ENCODE measurements around the gene PTPRF.

The PTPRF gene

DNA sequence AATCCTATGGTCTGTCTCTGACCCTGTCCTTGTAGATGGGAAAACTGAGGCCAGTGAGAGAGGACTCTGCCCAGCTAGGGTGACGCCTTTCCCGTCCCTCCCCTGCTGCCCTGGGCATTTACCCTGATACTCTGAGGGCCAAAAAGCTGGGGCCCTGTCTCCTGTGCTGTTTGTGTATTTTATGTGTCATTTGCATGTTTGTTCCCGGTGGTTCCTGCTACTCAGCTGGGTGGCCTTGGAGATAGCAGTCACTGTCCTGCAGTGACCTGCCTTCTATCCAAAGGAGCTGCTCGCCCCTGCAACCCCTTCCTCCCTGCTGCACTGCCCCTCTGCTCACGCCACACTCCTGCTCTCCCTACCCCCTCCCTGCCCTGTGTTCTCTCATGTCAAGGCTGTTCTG, 78.1 kb downstream of the PTPRF start:
- Histone ChIP-seq H3K27me3 (ENCODE audit: low read length) (no peaks in the 10 kb centered on the region), H3K79me2 (ENCODE audit: insufficient read depth, low read length) (no peaks in the 10 kb centered on the region), H3K27ac (ENCODE audit: low read depth, low read length) (no peak overlapping the region), H3K9me2 (replicated peaks; ENCODE audit: insufficient read depth, low read length) (no peaks in the 10 kb centered on the region), H3F3A (ENCODE audit: insufficient read depth) (no peaks in the 10 kb centered on the region), H3K4me3 (ENCODE audit: insufficient read depth, low read length, poor library complexity, severe bottlenecking) (no peak overlapping the region), H2AFZ (ENCODE audit: low read depth, low read length, severe bottlenecking) (no peak overlapping the region), H4K20me1 (ENCODE audit: low read depth, low read length) (no peaks in the 10 kb centered on the region), H3K4me2 (ENCODE audit: low read depth, low read length, poor library complexity, severe bottlenecking) (no peak overlapping the region), H3K9me3 (ENCODE audit: insufficient read depth, low read length) (no peaks in the 10 kb centered on the region), H3K9ac (ENCODE audit: low read length) (no peak overlapping the region), H3K36me3 (ENCODE audit: low read length) (no peaks in the 10 kb centered on the region)
- TF ChIP-seq EZH2phosphoT487 (conservative IDR thresholded peaks at IDR 0.05; ENCODE audit: low read length), result no peak
- TF ChIP-seq, protein P1, sequence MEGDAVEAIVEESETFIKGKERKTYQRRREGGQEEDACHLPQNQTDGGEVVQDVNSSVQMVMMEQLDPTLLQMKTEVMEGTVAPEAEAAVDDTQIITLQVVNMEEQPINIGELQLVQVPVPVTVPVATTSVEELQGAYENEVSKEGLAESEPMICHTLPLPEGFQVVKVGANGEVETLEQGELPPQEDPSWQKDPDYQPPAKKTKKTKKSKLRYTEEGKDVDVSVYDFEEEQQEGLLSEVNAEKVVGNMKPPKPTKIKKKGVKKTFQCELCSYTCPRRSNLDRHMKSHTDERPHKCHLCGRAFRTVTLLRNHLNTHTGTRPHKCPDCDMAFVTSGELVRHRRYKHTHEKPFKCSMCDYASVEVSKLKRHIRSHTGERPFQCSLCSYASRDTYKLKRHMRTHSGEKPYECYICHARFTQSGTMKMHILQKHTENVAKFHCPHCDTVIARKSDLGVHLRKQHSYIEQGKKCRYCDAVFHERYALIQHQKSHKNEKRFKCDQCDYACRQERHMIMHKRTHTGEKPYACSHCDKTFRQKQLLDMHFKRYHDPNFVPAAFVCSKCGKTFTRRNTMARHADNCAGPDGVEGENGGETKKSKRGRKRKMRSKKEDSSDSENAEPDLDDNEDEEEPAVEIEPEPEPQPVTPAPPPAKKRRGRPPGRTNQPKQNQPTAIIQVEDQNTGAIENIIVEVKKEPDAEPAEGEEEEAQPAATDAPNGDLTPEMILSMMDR (IDR thresholded peaks at IDR 0.05; ENCODE audit: insufficient read depth, low read length, poor library complexity, severe bottlenecking), result no peak

DNA sequence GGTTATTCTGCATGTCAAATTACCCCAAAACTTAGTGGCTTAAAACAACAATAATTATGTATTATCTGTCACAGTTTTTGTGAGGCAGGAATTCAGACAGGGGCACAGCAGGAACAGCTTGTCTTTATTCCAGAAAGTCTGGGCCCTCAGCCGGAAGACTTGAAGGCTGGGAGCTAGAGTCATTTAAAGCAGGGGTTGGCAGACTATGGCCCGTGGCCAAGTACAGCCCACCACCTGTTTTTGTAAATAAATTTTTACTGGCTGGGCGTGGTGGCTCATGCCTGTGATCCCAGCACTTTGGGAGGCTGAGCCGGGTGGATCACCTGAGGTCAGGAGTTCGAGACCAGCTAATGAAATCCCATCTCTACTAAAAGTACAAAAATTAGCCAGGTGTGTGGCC, 79.7 kb downstream of the PTPRF start:
- Histone ChIP-seq H3K9ac (ENCODE audit: low read length) (no peak overlapping the region), H3K4me3 (ENCODE audit: insufficient read depth, low read length, poor library complexity, severe bottlenecking) (no peak overlapping the region), H3K79me2 (ENCODE audit: insufficient read depth, low read length) (no peaks in the 10 kb centered on the region), H2AFZ (ENCODE audit: low read depth, low read length, severe bottlenecking) (no peak overlapping the region), H3K4me2 (ENCODE audit: low read depth, low read length, poor library complexity, severe bottlenecking) (no peak overlapping the region), H3K36me3 (ENCODE audit: low read length) (no peaks in the 10 kb centered on the region), H3K9me2 (replicated peaks; ENCODE audit: insufficient read depth, low read length) (no peaks in the 10 kb centered on the region), H3F3A (ENCODE audit: insufficient read depth) (no peaks in the 10 kb centered on the region), H3K27ac (ENCODE audit: low read depth, low read length) (no peak overlapping the region), H3K27me3 (ENCODE audit: low read length) (no peaks in the 10 kb centered on the region), H3K9me3 (ENCODE audit: insufficient read depth, low read length) (no peaks in the 10 kb centered on the region), H4K20me1 (ENCODE audit: low read depth, low read length) (no peaks in the 10 kb centered on the region)
- TF ChIP-seq, protein P1 (IDR thresholded peaks at IDR 0.05; ENCODE audit: insufficient read depth, low read length, poor library complexity, severe bottlenecking), result no peak
- TF ChIP-seq EZH2phosphoT487 (conservative IDR thresholded peaks at IDR 0.05; ENCODE audit: low read length), result no peak

DNA sequence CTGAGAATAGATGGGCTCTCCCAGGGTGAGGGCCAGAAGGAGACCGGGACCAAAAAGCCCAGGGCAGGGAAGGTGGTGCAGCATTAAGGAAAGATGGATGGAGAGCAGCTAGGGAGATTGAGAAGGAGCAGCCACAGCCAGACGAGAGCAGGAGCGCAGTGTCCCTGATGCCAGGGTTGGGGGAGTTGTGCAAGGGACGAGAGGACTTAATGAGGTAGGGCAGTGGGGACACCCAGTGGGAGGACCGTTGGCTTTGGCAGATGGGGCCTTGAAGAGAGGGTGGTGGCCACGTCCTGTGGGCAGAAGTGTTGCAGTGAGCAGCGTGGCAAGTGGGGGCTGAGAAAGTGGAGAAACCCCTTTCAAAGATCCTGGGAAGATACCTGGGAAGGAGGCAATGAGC, 81.3 kb downstream of the PTPRF start:
- Histone ChIP-seq H3K9ac (ENCODE audit: low read length) (no peak overlapping the region), H3K27ac (ENCODE audit: low read depth, low read length) (no peak overlapping the region), H3K79me2 (ENCODE audit: insufficient read depth, low read length) (no peaks in the 10 kb centered on the region), H4K20me1 (ENCODE audit: low read depth, low read length) (no peaks in the 10 kb centered on the region), H3K4me3 (ENCODE audit: insufficient read depth, low read length, poor library complexity, severe bottlenecking) (no peak overlapping the region), H3K4me2 (ENCODE audit: low read depth, low read length, poor library complexity, severe bottlenecking) (no peak overlapping the region), H3K9me2 (replicated peaks; ENCODE audit: insufficient read depth, low read length) (no peaks in the 10 kb centered on the region), H3K9me3 (ENCODE audit: insufficient read depth, low read length) (no peaks in the 10 kb centered on the region), H3K27me3 (ENCODE audit: low read length) (no peaks in the 10 kb centered on the region), H2AFZ (ENCODE audit: low read depth, low read length, severe bottlenecking) (no peak overlapping the region), H3F3A (ENCODE audit: insufficient read depth) (no peaks in the 10 kb centered on the region), H3K36me3 (ENCODE audit: low read length) (no peaks in the 10 kb centered on the region)
- TF ChIP-seq, protein P1 (IDR thresholded peaks at IDR 0.05; ENCODE audit: insufficient read depth, low read length, poor library complexity, severe bottlenecking), result no peak
- TF ChIP-seq EZH2phosphoT487 (conservative IDR thresholded peaks at IDR 0.05; ENCODE audit: low read length), result no peak
